Sigmoid colon (tissue), 7 donors: ENCODE data around the gene EN2. TPM values are rescaled to one million over a fixed set of nuclear protein-coding genes. Genes with fewer than 3 reads are reported as not detected.
A peak's percentile ranks its signal among the peaks of the same experiment; 100 is the strongest.

ENCODE experiments used
- DNase-seq: peaks from one replicate; pipeline ENCODE4 v3.0.0-alpha.2; 2019
- H3K27ac ChIP-seq, 4 donors: fragments of 200-600 bp; sonication (generic); one replicate each; pipeline ENCODE4 v1.5.1; 2016 to 2019; ENCODE audit warnings: mild to moderate bottlenecking in 1 of 4
- H3K27me3 ChIP-seq, 3 donors: fragments of 200-600 bp; sonication (generic); one replicate each; pipeline ENCODE4 v1.5.1; 2019; ENCODE audit warnings: mild to moderate bottlenecking in 1 of 3
- H3K36me3 ChIP-seq, 4 donors: fragments of 200-600 bp; sonication (generic); one replicate each; pipeline ENCODE4 v1.5.1; 2016 to 2019
- H3K4me1 ChIP-seq, 4 donors: fragments of 200-600 bp; sonication (generic); one replicate each; pipeline ENCODE4 v1.5.1; 2017 to 2019
- H3K4me3 ChIP-seq, 4 donors: fragments of 200-600 bp; sonication (generic); one replicate each; pipeline ENCODE4 v1.5.1; 2017 to 2019; ENCODE audit warnings: mild to moderate bottlenecking in 2 of 4, moderate library complexity in 1 of 4
- H3K9me3 ChIP-seq, 4 donors: fragments of 200-600 bp in 3 of 4; sonication (generic) in 3 of 4; one replicate each; pipeline versions ENCODE4 v1.5.1 to v1.6.1; 2013 to 2019
- CTCF ChIP-seq, 4 experiments: fragments of 450-650 bp in 3 of 4; fragments of 200-600 bp in 1 of 4; IDR thresholded peaks; one replicate each; pipeline ENCODE4 v1.5.1; 2016 to 2019; ENCODE audit warnings: antibody characterized with exemption in 4 of 4, mild to moderate bottlenecking in 3 of 4, moderate library complexity in 2 of 4
- EP300 ChIP-seq, 4 donors: sonication (generic); formaldehyde crosslinking; IDR thresholded peaks; one replicate each; pipeline ENCODE4 v1.6.1; 2017; ENCODE audit warnings: antibody characterized with exemption in 4 of 4
- POLR2A ChIP-seq, 2 donors: fragments of 450-650 bp; IDR thresholded peaks; one replicate each; pipeline ENCODE4 v1.6.1; 2016; ENCODE audit warnings: antibody characterized with exemption in 2 of 2, mild to moderate bottlenecking in 2 of 2, moderate library complexity in 2 of 2
- POLR2AphosphoS5 ChIP-seq, 4 donors: sonication (generic); formaldehyde crosslinking; IDR thresholded peaks; one replicate each; pipeline ENCODE4 v1.6.1; 2017; ENCODE audit warnings: antibody characterized with exemption in 4 of 4
- WGBS, 2 donors: extraction: QIAGEN DNeasy Blood & Tissue Kit; methylation state at CpG; one replicate each; pipeline ENCODE4 v1.1.7; 2013; 5-methylcytosine and 5-hydroxymethylcytosine counted together
- intact Hi-C: fragments of 100-400 bp; cut with DNase I; formaldehyde crosslinking; loops from one replicate; pipeline ENCODE4 v1.15.1; 2023
- polyA plus RNA-seq, 3 donors: library from polyadenylated mRNA; stranded (reverse); fragments of 200-250 nt; gene quantifications; one replicate each; pipeline ENCODE4 v1.2.3, GENCODE V29; 2013
- total RNA-seq, 4 donors: library from RNA; depleted of rRNA; stranded (reverse); fragments of >200 nt; gene quantifications; one replicate each; pipeline ENCODE4 v1.1.0, GENCODE V29; 2016
- donor health status: healthy with polysubstance abuse.
- donor health status: Bipolar disorder and iron deficiency.
- donor health status: healthy.

EN2 gene
- under 1 TPM in 2 of 4 donors, not detected in 2; 0.14 to 0.16 TPM for total RNA-seq
- not detected for polyA plus RNA-seq

- H3K36me3 ChIP-seq = no peaks in the 10 kb centered on the region
- no peak for DNase-seq
- H3K4me1 ChIP-seq = peaks cover 0 to 52% (median 50%) of the 10 kb centered on the region in 4 donors
- 1 to 2% methylated on average over 105 of the region's 105 CpGs for WGBS, 2 donors
- intact Hi-C loops = no loop called here
- H3K9me3 ChIP-seq = no peaks in the 10 kb centered on the region
- peaks cover 81 to 97% (median 95%) of the 10 kb centered on the region in 3 donors for H3K27me3 ChIP-seq
- H3K4me3 ChIP-seq = peak within 1 kb of the TSS; percentile 30 to 52 (median 43)
- TF ChIP-seq EP300 (IDR thresholded peaks at IDR 0.05) (no peak), POLR2AphosphoS5 (IDR thresholded peaks at IDR 0.05) (no peak), CTCF (IDR thresholded peaks at IDR 0.05) (no peak), POLR2A (IDR thresholded peaks at IDR 0.05) (no peak)
- H3K27ac ChIP-seq = no peak within 1 kb of the TSS
These were observed at the start of gene EN2 for GRCh38 chr7:155458111-155458877. EN2 (plus strand) TSS chr7:155458129; CDS start chr7:155458378, 249 bp downstream.

DNA sequence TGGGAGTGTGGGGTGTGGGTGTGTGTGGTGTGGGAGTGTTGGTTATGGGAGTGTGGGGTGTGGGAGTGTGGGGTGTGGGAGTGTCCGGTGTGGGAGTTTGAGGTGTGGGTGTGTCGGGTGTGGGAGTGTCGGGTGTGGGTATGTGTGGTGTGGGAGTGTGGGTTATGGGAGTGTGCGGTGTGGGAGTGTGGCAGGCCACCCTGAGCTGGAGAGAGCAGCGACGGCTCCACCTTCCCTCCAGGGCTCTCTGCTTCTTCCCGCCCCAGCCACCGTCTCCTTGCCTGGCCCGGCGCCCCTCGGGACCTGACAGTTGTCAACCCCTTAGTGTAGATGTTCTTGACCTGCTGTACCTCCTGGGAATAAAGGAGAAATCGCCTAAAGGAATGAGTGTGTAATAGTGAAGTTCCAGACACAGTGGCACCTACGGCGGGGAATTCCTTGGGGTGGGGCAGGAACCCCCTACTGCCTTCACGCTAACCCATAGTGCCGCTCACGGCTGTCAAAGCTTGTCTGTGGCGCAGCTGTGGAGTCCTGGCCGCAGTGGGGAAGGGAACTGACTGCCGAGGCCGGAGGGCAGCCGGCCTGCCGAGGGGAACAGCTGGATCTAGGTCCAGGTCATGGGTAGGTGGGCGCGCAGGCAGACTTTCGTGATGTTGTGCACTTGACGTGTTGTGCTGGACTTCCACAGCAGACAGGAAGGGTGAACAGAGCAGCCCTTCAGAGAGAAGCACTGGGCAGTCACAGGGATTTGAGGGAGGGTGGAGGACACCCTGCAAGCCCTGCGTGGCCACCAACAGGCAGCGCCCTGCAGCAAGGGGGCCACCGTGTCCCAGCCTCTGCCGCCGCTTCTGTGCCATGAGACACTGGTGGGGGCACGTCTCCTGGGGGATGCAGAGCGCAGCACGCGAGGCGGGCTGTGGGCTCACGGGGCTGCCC, 49.0 kb upstream of the EN2 start:
- TF ChIP-seq POLR2AphosphoS5 (IDR thresholded peaks at IDR 0.05) (no peak), CTCF (IDR thresholded peaks at IDR 0.05) (no peak), POLR2A (IDR thresholded peaks at IDR 0.05) (no peak), EP300 (IDR thresholded peaks at IDR 0.05) (no peak)
- 39 to 45% methylated on average over 38 of the region's 38 CpGs for WGBS, 2 donors
- intact Hi-C loops = no loop called here

GRCh38 chr7:155409980-155410379, 47.9 kb upstream of the EN2 start:
- Histone ChIP-seq H3K9me3 (no peaks in the 10 kb centered on the region), H3K27ac (no peak overlapping the region), H3K4me3 (no peak overlapping the region), H3K36me3 (no peaks in the 10 kb centered on the region), H3K27me3 (peaks cover 13 to 59% (median 18%) of the 10 kb centered on the region in 3 donors), H3K4me1 (no peaks in the 10 kb centered on the region)
- no peak for DNase-seq
- intact Hi-C loops = no loop called here
- WGBS, 2 donors = 83 to 84% methylated on average over 15 of the region's 15 CpGs
- TF ChIP-seq POLR2A (IDR thresholded peaks at IDR 0.05) (no peak), EP300 (IDR thresholded peaks at IDR 0.05) (no peak), POLR2AphosphoS5 (IDR thresholded peaks at IDR 0.05) (no peak), CTCF (IDR thresholded peaks at IDR 0.05) (no peak)

More for the DNA sequence above, 49.0 kb upstream of the EN2 start:
- H3K9me3 ChIP-seq = no peaks in the 10 kb centered on the region
- no peak for DNase-seq
- no peak overlapping the region for H3K4me3 ChIP-seq
- H3K36me3 ChIP-seq = no peaks in the 10 kb centered on the region
- H3K27me3 ChIP-seq = peaks cover 14 to 69% (median 28%) of the 10 kb centered on the region in 3 donors
- no peaks in the 10 kb centered on the region for H3K4me1 ChIP-seq
- H3K27ac ChIP-seq = no peak overlapping the region

- no peaks in the 10 kb centered on the region for H3K9me3 ChIP-seq
- no peak overlapping the region for H3K4me3 ChIP-seq
- H3K4me1 ChIP-seq = no peaks in the 10 kb centered on the region
- no peak overlapping the region for H3K27ac ChIP-seq
- WGBS, 2 donors = 70 to 72% methylated on average over 6 of the region's 6 CpGs
- peaks cover 11 to 54% (median 13%) of the 10 kb centered on the region in 3 donors for H3K27me3 ChIP-seq
- no peak for DNase-seq
- TF ChIP-seq CTCF (IDR thresholded peaks at IDR 0.05) (no peak), EP300 (IDR thresholded peaks at IDR 0.05) (no peak), POLR2AphosphoS5 (IDR thresholded peaks at IDR 0.05) (no peak), POLR2A (IDR thresholded peaks at IDR 0.05) (no peak)
- intact Hi-C loops = no loop called here
- no peaks in the 10 kb centered on the region for H3K36me3 ChIP-seq
These were observed 47.5 kb upstream of the EN2 start for GRCh38 chr7:155410431-155410830.
